HepG2 (cell line): Measurements from ENCODE around the gene ANAPC5. TPM values are rescaled to one million over a fixed set of nuclear protein-coding genes. Genes with fewer than 3 reads are reported as not detected.
A peak's percentile ranks its signal among the peaks of the same experiment; 100 is the strongest.

Experiments used
- ARID5B ChIP-seq: IDR thresholded peaks from 2 replicates; pipeline ENCODE4 v1.4.0; 2020; ENCODE audit warnings: mild to moderate bottlenecking, missing genetic modification reagents
- ATF7-NPFF ChIP-seq: sonication (generic); formaldehyde crosslinking; IDR thresholded peaks from 2 replicates; pipeline ENCODE4 v1.8.1; 2023; ENCODE audit warnings: mild to moderate bottlenecking, low read depth, missing genetic modification reagents, moderate library complexity
- HBP1 ChIP-seq: IDR thresholded peaks from 2 replicates; pipeline ENCODE4 v1.6.1; 2016; ENCODE audit warnings: low read depth, control low read depth
- HOXD1 ChIP-seq: sonication (generic); formaldehyde crosslinking; IDR thresholded peaks from 2 replicates; pipeline ENCODE4 v1.5.0; 2020; ENCODE audit warnings: missing genetic modification reagents
- KDM5A ChIP-seq: fragments of 200-600 bp; sonication (generic); IDR thresholded peaks from 2 replicates; pipeline ENCODE4 v1.7.0; 2018; ENCODE audit warnings: antibody characterized with exemption, mild to moderate bottlenecking, low read length, borderline replicate concordance
- NFYC ChIP-seq: IDR thresholded peaks from 2 replicates; pipeline ENCODE4 v1.6.1; 2016; ENCODE audit warnings: missing genetic modification reagents, missing compliant biosample characterization
- PAXIP1 ChIP-seq: sonication (generic); formaldehyde crosslinking; conservative IDR thresholded peaks from 2 replicates; pipeline ENCODE4 v1.4.0; 2020; ENCODE audit warnings: mild to moderate bottlenecking, missing genetic modification reagents, moderate library complexity
- PHF21A ChIP-seq: sonication (generic); formaldehyde crosslinking; IDR thresholded peaks from 2 replicates; pipeline ENCODE4 v1.5.0; 2020; ENCODE audit warnings: mild to moderate bottlenecking, missing genetic modification reagents
- POLR2A ChIP-seq, 2 experiments: IDR thresholded peaks; 2 replicates each; pipeline ENCODE4 v1.6.1; 2011; ENCODE audit warnings: low read depth in 2 of 2, low read length in 2 of 2, mild to moderate bottlenecking in 1 of 2, moderate library complexity in 1 of 2; ENCODE audit not compliant: insufficient read depth in 1 of 2
- SPEN ChIP-seq: sonication (generic); formaldehyde crosslinking; IDR thresholded peaks from 2 replicates; pipeline ENCODE4 v1.5.1; 2020; ENCODE audit warnings: low read depth, mild to moderate bottlenecking, missing genetic modification reagents
- ZNF142 ChIP-seq: sonication (generic); formaldehyde crosslinking; IDR thresholded peaks from 2 replicates; pipeline ENCODE4 v1.4.0; 2020; ENCODE audit warnings: missing genetic modification reagents
- ZNF224 ChIP-seq: sonication (generic); formaldehyde crosslinking; IDR thresholded peaks from 2 replicates; pipeline ENCODE4 v1.5.0; 2020; ENCODE audit warnings: mild to moderate bottlenecking, missing genetic modification reagents
- ZNF33B ChIP-seq: sonication (generic); formaldehyde crosslinking; IDR thresholded peaks from 2 replicates; pipeline ENCODE4 v1.5.1; 2020; ENCODE audit warnings: mild to moderate bottlenecking, missing genetic modification reagents
- polyA plus RNA-seq, 8 experiments: library from polyadenylated mRNA; depleted of rRNA in 3 of 8; stranded (reverse) in 7 of 8; unstranded in 1 of 8; fragments of >200 nt; fragmentation: Illumina TruSeq in 4 of 8; extraction: Trizol in 4 of 8; gene quantifications; 2 replicates each; pipeline versions ENCODE4 v1.2.1 to v1.2.3, GENCODE V29; 2011 to 2016; ENCODE audit warnings: low read depth in 4 of 8, missing spikeins in 1 of 8, mixed read lengths in 1 of 8; ENCODE audit not compliant: insufficient read depth in 1 of 8
- total RNA-seq, 5 experiments: library from RNA; depleted of rRNA; stranded (reverse); fragments of >200 nt; fragmentation: Illumina TruSeq; extraction: Trizol; gene quantifications; 2 replicates each; pipeline ENCODE4 v1.2.3, GENCODE V29; 2016; ENCODE audit warnings: low read depth in 1 of 5

ANAPC5 gene
- total and polyA plus RNA-seq, 2 of the 13 experiments (the other 11 are each of a cell fraction or from before 2014, with no cell fraction given): 146 to 161 TPM

- TF ChIP-seq KDM5A (peak; percentile 64; the same call in 1 of the 2 replicates), ATF7-NPFF (CRISPR knock-in tag) (peak; percentile 34; the same call in 1 of the 2 replicates), ZNF142 (peak; percentile 58; the same call in 1 of the 2 replicates), PHF21A (CRISPR knock-in tag) (peak; percentile 28; the same call in 1 of the 2 replicates), HBP1 (CRISPR knock-in tag) (peak; percentile 11; the same call in 1 of the 2 replicates), NFYC (CRISPR knock-in tag) (0 out of 2 replicates have a peak, but pooled peaks have one; percentile 7), SPEN (CRISPR knock-in tag) (0 out of 2 replicates have a peak, but pooled peaks have one; percentile 5), ZNF33B (CRISPR knock-in tag) (peak; percentile 89; the same call in 1 of the 2 replicates), ZNF224 (CRISPR knock-in tag) (0 out of 2 replicates have a peak, but pooled peaks have one; percentile 59), ARID5B (CRISPR knock-in tag) (peak; percentile 51; the same call in 1 of the 2 replicates), POLR2A (IDR thresholded peaks at IDR 0.05; ENCODE audit: insufficient read depth in 1 of 2, low read depth in 2 of 2, low read length in 2 of 2) (peak; percentile 27 to 61; a peak in 3 of 4 replicates), PAXIP1 (CRISPR knock-in tag) (peak; percentile 27), HOXD1 (CRISPR knock-in tag) (no peak)
Observed at GRCh38 chr12:121296618-121297434, 55.4 kb downstream of the ANAPC5 start, which contains the start of gene CAMKK2 (continued).
